Stimulated activated CD4-positive, alpha-beta T cell treated with anti-CD3 and anti-CD28 coated beads, Interleukin-12 subunit alpha, Interleukin-12 subunit beta, amount 100 ng/mL, for 24 hours (primary cell): ENCODE data around the gene MEF2D.

ENCODE experiments used
- DNase-seq, 2 experiments: peaks; one replicate each; pipeline ENCODE4 v3.0.0-alpha.2; 2020; ENCODE audit warnings: low read depth in 2 of 2

Gene MEF2D

GRCh38 chr1:156470473-156470872 is 30.1 kb downstream of the MEF2D start:
- no peak for DNase-seq

GRCh38 chr1:156468693-156469345 is 31.8 kb downstream of the MEF2D start:
- no peak for DNase-seq

GRCh38 chr1:156467906-156468305 is 32.7 kb downstream of the MEF2D start:
- no peak for DNase-seq

- no peak for DNase-seq
Measured at GRCh38 chr1:156467385-156467784, 33.2 kb downstream of the MEF2D start.

- DNase-seq, result no peak
Measured at GRCh38 chr1:156465747-156466365, 34.7 kb downstream of the MEF2D start.

- no peak for DNase-seq
Measured at GRCh38 chr1:156464825-156465452, 35.6 kb downstream of the MEF2D start.

- DNase-seq, result no peak
Measured at GRCh38 chr1:156464335-156464734, 36.2 kb downstream of the MEF2D start.

- DNase-seq, result no peak
Measured at GRCh38 chr1:156463874-156464273, 36.7 kb downstream of the MEF2D start.

GRCh38 chr1:156462954-156463795 is 37.4 kb downstream of the MEF2D start:
- DNase-seq, result no peak

- no peak for DNase-seq
Measured at GRCh38 chr1:156461781-156462647, 38.6 kb downstream of the MEF2D start.

GRCh38 chr1:156461109-156461508 is 39.5 kb downstream of the MEF2D start:
- DNase-seq, result no peak

- DNase-seq, result no peak
Measured at GRCh38 chr1:156460525-156460924, 40.0 kb downstream of the MEF2D start.

GRCh38 chr1:156458181-156458503 is 42.4 kb downstream of the MEF2D start:
- DNase-seq, result no peak

- peak; percentile 93 to 96 for DNase-seq
Measured at GRCh38 chr1:156456625-156457465, 43.7 kb downstream of the MEF2D start.

GRCh38 chr1:156455362-156455761 is 45.2 kb downstream of the MEF2D start:
- DNase-seq, result no peak

- no peak for DNase-seq
Measured at GRCh38 chr1:156452907-156453306, 47.7 kb downstream of the MEF2D start.

GRCh38 chr1:156451505-156452160 is 48.9 kb downstream of the MEF2D start:
- no peak for DNase-seq

- no peak for DNase-seq
Measured at GRCh38 chr1:156448134-156448967, 52.2 kb downstream of the MEF2D start.

GRCh38 chr1:156445789-156446263 is 54.7 kb downstream of the MEF2D start:
- peak; percentile 68 to 81 for DNase-seq
